ENCODE data around the gene TCF4.

TCF4 gene

DNA sequence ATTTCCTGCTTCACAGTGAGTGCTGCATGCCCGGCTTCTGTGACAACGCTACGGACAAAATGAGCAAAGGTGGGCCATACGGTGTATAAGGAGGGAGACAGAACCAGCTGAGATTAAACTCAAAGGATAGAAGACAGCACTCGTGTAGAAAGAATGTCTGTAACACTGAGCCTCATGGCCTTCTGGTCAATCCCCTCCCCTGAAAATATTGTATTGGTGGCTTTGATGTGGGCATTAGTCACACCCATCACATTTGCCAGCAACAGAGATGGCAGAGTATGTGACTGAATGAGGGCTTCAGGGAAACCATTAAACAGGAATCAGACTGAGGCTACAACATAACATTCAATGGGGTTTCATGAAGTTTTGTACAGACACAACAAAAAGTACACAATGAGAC is 341.0 kb downstream of the TCF4 start:
- DNase-seq (ENCODE audit: low spot score in 2 of 2) = no peak
- Mint-ChIP-seq H3K4me1 (peaks cover 6% of the 10 kb centered on the region), H3K9me3 (peaks cover 2% of the 10 kb centered on the region), H3K36me3 (no peaks in the 10 kb centered on the region), H3K4me3 (no peak overlapping the region), H3K27ac (no peak overlapping the region)
- ATAC-seq = no peak

- Mint-ChIP-seq H3K27ac (no peak overlapping the region), H3K4me1 (peaks cover 6% of the 10 kb centered on the region), H3K9me3 (peaks cover 2% of the 10 kb centered on the region), H3K4me3 (no peak overlapping the region), H3K36me3 (no peaks in the 10 kb centered on the region)
- DNase-seq (ENCODE audit: low spot score in 2 of 2) (no peak), ATAC-seq (peak; percentile 31)
Observed at GRCh38 chr18:55246278-55246677, 341.7 kb downstream of the TCF4 start.

DNA sequence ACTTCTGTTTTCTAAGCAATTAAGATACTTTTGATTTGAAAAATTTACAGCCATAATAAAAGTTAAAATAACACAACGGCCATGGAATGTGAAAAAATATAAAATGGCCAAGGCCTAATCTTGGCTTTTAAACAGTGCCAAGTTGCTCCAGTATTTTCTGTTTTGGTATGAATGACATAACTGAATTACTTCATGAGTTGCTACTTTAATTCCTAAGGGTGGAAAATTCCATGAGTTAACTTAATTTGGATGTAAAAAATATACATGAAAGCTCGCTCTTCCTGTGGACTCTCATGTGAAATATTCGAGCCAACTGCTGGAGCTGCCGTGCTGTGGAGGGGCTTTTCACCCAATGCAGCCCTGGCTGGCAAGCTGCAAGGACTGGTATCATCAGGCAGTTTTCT is 342.8 kb downstream of the TCF4 start:
- Mint-ChIP-seq H3K36me3 (no peaks in the 10 kb centered on the region), H3K27ac (no peak overlapping the region), H3K4me1 (no peaks in the 10 kb centered on the region), H3K9me3 (peaks cover 2% of the 10 kb centered on the region), H3K4me3 (no peak overlapping the region)
- DNase-seq (ENCODE audit: low spot score in 2 of 2) (no peak), ATAC-seq (no peak)

DNA sequence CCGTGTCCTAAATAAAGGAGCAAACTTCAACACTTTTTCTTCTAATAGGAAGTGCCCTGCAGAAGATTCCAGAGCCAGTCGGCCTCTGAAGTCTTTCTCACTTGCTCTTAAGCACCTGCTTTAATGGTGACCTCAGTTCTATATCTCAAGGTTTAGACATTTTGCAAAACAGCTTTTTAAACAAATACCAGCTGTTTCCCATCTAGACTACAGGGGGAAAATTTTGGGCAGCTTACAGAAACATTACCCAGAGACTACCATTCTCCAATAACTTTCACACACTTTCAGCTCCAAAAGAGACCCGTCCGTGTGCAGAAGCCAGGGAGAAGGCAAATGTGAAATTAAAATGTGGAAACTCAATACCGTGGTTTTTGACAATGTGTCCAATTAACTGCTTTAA is 343.4 kb downstream of the TCF4 start:
- peaks cover 2% of the 10 kb centered on the region for H3K9me3 Mint-ChIP-seq
- H3K36me3 Mint-ChIP-seq = no peaks in the 10 kb centered on the region
- ATAC-seq (no peak), DNase-seq (ENCODE audit: low spot score in 2 of 2) (no peak)
- no peak overlapping the region for H3K27ac Mint-ChIP-seq
- H3K4me3 Mint-ChIP-seq = no peak overlapping the region
- H3K4me1 Mint-ChIP-seq = no peaks in the 10 kb centered on the region

DNA sequence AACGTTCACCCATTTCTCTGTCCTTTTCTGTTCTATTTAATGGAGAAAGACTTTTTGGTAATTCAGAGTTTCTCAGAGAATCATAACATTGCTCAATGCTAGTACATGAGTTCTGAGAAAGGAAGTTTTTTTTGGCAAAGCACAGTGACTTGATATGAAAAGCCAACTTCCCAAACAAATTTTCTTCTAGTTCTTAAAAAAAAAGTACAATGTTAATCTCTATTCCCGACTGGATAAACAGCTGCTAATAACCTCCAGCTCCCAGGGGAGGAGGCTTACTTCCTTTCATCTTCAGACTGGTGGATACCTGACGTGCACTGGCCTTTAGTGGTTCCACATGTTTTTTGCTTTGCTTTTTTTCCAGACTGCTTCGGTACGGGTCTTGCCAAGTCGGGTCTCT is 344.1 kb downstream of the TCF4 start:
- Mint-ChIP-seq H3K9me3 (peaks cover 2% of the 10 kb centered on the region), H3K27ac (no peak overlapping the region), H3K36me3 (no peaks in the 10 kb centered on the region), H3K4me3 (no peak overlapping the region), H3K4me1 (no peaks in the 10 kb centered on the region)
- DNase-seq (ENCODE audit: low spot score in 2 of 2) (no peak), ATAC-seq (no peak)

DNA sequence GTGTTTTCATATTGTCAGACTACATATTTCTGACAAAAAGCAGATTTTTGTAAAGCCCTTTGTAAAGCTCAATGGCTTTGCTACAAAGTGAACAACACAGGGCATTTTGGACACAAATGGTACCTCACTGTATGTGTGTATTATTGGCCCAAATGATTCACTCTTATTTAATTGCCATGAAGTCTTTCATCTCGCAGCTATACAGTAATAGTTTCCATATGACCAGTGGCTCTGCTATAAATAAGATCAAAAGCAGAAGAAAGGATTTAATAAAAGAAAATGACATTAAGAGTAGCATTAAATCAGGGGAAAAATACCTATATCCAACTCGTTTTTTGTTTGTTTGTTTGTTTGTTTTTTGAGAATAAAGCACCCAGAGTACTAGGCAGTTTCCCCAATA is 344.7 kb downstream of the TCF4 start:
- no peak for ATAC-seq
- H3K4me3 Mint-ChIP-seq = no peak overlapping the region
- H3K36me3 Mint-ChIP-seq = no peaks in the 10 kb centered on the region
- no peak for DNase-seq (ENCODE audit: low spot score in 2 of 2)
- H3K27ac Mint-ChIP-seq = no peak overlapping the region
- H3K4me1 Mint-ChIP-seq = no peaks in the 10 kb centered on the region
- peaks cover 2% of the 10 kb centered on the region for H3K9me3 Mint-ChIP-seq

GRCh38 chr18:55240978-55241377 is 347.0 kb downstream of the TCF4 start:
- Mint-ChIP-seq H3K9me3 (peaks cover 2% of the 10 kb centered on the region), H3K36me3 (no peaks in the 10 kb centered on the region), H3K27ac (no peak overlapping the region), H3K4me3 (no peak overlapping the region), H3K4me1 (no peaks in the 10 kb centered on the region)
- ATAC-seq (peak; percentile 43), DNase-seq (ENCODE audit: low spot score in 2 of 2) (no peak)

DNA sequence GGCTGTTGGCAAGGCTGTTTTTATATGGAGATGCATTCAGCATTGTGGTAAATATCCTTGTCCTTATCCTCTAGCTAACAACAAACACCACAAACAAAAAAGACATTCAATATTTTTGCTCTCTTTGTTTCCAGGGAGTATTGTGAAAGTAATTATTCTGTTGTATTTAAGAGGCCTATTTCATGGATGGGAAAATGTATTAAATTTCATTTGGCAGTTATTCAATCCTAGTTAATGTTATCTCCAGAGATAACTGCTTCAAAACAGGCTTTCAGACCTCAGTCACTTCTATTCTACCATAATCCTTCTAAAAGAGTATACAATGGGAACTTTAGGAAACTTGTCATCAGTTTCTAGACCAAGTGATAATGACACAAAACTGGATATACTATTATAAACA is 348.3 kb downstream of the TCF4 start:
- Mint-ChIP-seq H3K4me3 (no peak overlapping the region), H3K36me3 (no peaks in the 10 kb centered on the region), H3K4me1 (no peaks in the 10 kb centered on the region), H3K27ac (no peak overlapping the region), H3K9me3 (no peaks in the 10 kb centered on the region)
- DNase-seq (ENCODE audit: low spot score in 2 of 2) (no peak), ATAC-seq (no peak)

DNA sequence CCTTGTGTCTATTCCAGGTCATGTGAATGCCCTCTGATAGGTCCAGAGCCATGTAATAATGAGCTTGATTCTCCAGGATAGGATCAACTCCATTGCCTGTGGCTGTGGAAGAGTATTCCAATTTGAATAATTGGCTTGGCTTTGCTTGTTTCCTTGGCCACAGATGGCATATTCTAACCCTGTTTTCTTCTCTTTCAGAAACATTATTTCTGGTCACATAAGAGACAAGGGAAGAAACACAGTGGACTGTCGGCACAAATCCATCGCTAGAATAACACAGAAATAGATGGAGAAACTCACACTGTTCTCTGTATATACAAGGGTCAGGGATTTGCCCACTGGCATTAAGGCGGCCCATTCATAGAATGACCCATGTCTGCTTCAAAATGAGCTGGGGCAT is 350.3 kb downstream of the TCF4 start:
- H3K36me3 Mint-ChIP-seq = no peaks in the 10 kb centered on the region
- H3K9me3 Mint-ChIP-seq = no peaks in the 10 kb centered on the region
- no peak for ATAC-seq
- no peak overlapping the region for H3K4me3 Mint-ChIP-seq
- no peak for DNase-seq (ENCODE audit: low spot score in 2 of 2)
- no peaks in the 10 kb centered on the region for H3K4me1 Mint-ChIP-seq
- H3K27ac Mint-ChIP-seq = no peak overlapping the region

- DNase-seq (ENCODE audit: low spot score in 2 of 2) = no peak
- Mint-ChIP-seq H3K9me3 (no peaks in the 10 kb centered on the region), H3K4me3 (no peak overlapping the region), H3K27ac (no peak overlapping the region), H3K4me1 (no peaks in the 10 kb centered on the region), H3K36me3 (no peaks in the 10 kb centered on the region)
- no peak for ATAC-seq
Observed at GRCh38 chr18:55236150-55236931, 351.7 kb downstream of the TCF4 start.

DNA sequence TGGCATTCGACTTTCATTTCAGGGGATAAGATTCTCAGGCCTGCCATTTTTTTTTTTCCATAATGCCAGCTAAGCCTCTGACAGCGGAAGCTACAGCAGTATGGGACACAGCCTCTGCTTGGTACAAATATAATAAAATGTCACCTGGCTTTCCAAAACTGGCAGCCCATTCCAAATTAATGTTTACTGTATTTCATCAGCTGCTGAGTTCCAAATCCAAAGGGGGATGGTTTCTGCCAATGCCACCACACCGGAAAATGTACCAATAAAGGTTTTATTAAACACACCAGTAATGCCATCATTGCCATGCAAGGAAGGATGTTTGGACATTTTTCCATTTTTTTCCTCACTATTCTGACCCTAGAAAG is 352.9 kb downstream of the TCF4 start:
- DNase-seq (ENCODE audit: low spot score in 2 of 2) (no peak), ATAC-seq (no peak)
- H3K27ac Mint-ChIP-seq = no peak overlapping the region
- H3K4me1 Mint-ChIP-seq = no peaks in the 10 kb centered on the region
- H3K9me3 Mint-ChIP-seq = no peaks in the 10 kb centered on the region
- no peaks in the 10 kb centered on the region for H3K36me3 Mint-ChIP-seq
- no peak overlapping the region for H3K4me3 Mint-ChIP-seq

- no peak overlapping the region for H3K27ac Mint-ChIP-seq
- peak; percentile 74 for ATAC-seq
- H3K4me1 Mint-ChIP-seq = no peaks in the 10 kb centered on the region
Observed at GRCh38 chr18:55234366-55235093, 353.5 kb downstream of the TCF4 start.

DNA sequence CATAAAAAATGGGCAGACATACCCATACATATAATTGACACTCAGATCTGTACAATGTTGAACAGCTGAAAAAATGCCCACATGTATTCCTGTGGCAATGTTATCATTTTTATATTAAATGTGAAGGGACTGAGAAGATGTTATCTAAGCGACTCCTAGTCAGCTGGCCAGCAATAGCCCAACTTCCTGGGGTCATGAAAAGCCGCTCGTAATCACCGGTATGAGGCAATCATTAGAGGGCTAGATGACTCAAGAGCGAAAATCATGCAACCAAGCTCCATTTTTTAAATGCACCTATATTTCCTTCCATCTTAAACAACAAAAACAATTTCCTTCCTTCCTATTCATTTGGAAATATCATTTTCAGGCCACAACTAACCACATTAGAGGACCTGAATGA is 354.1 kb downstream of the TCF4 start:
- no peak for DNase-seq (ENCODE audit: low spot score in 2 of 2)
- no peak for ATAC-seq
- Mint-ChIP-seq H3K36me3 (no peaks in the 10 kb centered on the region), H3K27ac (no peak overlapping the region), H3K9me3 (no peaks in the 10 kb centered on the region), H3K4me1 (no peaks in the 10 kb centered on the region), H3K4me3 (no peak overlapping the region)

More at GRCh38 chr18:55234366-55235093, 353.5 kb downstream of the TCF4 start:
- no peak overlapping the region for H3K4me3 Mint-ChIP-seq
- no peaks in the 10 kb centered on the region for H3K9me3 Mint-ChIP-seq
- DNase-seq (ENCODE audit: low spot score in 2 of 2) = peak; percentile 26 to 68
- H3K36me3 Mint-ChIP-seq = no peaks in the 10 kb centered on the region

DNA sequence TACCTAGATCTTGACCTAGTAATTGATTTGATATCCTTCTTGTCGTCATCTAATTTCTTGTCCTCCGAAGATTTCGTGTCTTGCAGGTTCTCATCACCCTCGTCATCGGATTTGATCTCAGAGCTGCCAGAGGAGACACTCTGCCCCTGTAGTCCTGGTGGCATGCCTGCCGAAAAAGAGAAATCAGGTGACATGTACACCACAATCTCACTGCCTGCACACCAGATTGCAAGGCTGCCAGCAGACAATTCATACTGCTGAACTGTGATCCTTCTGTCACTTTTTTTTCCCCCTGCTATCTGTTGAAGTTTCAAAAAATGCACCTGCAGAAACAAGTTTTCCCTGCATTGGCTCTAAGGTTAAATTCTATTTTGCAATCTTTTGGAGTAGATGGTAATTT is 355.5 kb downstream of the TCF4 start:
- no peaks in the 10 kb centered on the region for H3K36me3 Mint-ChIP-seq

DNA sequence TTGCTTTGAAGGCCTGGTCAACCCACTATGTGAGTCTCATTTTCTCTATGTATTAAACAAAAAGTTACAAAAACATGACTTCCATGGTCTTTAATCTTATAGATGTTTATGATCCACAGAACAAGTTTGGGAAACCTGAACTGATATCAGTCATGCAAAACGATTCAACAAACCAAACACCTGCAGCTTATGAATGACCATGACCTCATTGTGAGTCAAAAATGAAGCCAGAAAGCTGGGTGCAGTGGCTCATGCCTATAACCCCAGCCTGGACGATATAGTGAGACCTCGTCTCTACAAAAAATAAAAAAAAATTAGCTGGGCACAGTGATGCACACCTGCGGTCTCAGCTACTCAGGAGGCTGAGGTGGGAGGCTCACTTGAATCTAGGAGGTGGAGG is 358.3 kb downstream of the TCF4 start:
- DNase-seq (ENCODE audit: low spot score in 2 of 2) (no peak), ATAC-seq (no peak)
- Mint-ChIP-seq H3K4me3 (no peak overlapping the region), H3K27ac (no peak overlapping the region), H3K4me1 (no peaks in the 10 kb centered on the region), H3K9me3 (no peaks in the 10 kb centered on the region), H3K36me3 (no peaks in the 10 kb centered on the region)

More for the DNA sequence above, 355.5 kb downstream of the TCF4 start:
- DNase-seq (ENCODE audit: low spot score in 2 of 2) (no peak), ATAC-seq (no peak)
- H3K9me3 Mint-ChIP-seq = no peaks in the 10 kb centered on the region
- no peak overlapping the region for H3K27ac Mint-ChIP-seq
- H3K4me3 Mint-ChIP-seq = no peak overlapping the region
- H3K4me1 Mint-ChIP-seq = no peaks in the 10 kb centered on the region

DNA sequence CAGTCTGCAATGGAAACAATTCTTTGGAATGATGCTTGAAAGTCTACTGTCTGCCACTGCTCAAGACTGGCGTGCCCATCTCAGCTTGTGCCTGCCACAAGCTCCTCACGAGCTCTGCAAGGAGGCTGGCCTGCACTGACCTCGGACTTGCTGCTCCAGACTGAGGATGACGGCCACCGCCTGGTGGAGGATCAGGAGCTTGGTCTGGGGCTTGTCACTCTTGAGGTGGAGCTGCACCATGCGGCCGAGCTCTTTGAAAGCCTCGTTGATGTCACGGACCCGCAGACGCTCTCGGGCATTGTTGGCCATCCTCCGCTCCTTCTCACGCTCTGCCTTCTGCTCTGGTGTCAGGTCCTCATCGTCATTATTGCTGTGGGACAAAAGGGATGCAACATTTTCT is 359.3 kb downstream of the TCF4 start:
- Mint-ChIP-seq H3K4me1 (no peaks in the 10 kb centered on the region), H3K4me3 (no peak overlapping the region), H3K36me3 (no peaks in the 10 kb centered on the region), H3K9me3 (no peaks in the 10 kb centered on the region), H3K27ac (no peak overlapping the region)
- ATAC-seq (no peak), DNase-seq (ENCODE audit: low spot score in 2 of 2) (no peak)

Measured in stimulated activated effector memory CD8-positive, alpha-beta T cell treated with anti-CD3 and anti-CD28 coated beads, Interleukin-12 subunit alpha, Interleukin-12 subunit beta, amount 100 ng/mL, for 72 hours (primary cell).